NCI-H345 (cell line): ENCODE results near the gene CELF5.
"Not testable (repeated sequence)": the region's sequence is repeated elsewhere in the genome, so short reads cannot be mapped to it uniquely, and the experiment has no call there.

ENCODE experiments used
- DNase-seq: peaks from one replicate; lab custom pipeline; 2025; lab: John Stamatoyannopoulos, UW

CELF5 gene

DNA sequence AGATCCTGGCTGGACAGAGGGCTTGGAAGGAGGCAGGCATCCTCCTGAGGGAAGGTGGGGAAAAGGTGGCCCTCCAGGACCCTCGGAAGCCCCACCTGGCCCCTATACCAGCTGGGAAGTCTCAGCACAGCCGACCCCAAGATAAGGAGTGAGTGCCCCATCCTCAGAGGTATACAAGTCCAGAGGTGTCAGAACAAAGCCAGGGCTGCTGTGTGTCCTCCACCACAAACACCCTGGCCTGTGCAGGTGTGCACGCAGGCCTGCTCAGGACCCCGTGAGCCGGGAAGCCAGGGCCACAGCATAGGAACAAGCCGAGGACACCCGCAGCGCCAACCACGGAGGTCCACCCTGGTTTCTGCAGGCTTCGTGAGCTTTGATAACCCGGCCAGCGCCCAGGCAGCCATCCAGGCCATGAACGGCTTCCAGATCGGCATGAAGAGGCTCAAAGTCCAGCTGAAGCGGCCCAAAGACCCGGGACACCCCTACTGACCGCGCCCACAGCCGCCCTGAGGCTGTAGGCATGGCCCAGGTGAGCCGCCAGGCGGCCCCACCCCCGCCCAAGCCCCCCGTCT, 68.6 kb downstream of the CELF5 start:
- no peak for DNase-seq

DNA sequence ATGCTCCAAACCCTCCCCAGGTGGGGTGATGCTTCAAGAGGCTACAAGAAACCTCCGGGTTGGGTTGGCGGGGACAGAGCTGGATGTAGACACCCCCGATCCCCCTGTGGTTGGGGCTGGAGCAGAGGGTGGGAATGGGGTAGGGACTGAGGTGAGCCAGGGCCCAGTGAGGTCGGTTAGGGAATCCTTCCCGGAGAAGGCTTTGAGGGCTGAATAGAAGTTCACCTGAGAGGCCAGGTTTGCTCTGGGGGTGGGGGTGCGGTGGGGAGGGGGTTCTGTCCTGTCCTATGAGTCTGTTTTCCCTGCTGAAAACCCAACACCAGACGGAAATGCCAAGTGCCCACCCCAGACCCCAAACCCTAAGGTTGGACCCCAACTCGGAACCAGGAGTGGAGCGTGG, 69.1 kb downstream of the CELF5 start:
- DNase-seq: no peak

DNA sequence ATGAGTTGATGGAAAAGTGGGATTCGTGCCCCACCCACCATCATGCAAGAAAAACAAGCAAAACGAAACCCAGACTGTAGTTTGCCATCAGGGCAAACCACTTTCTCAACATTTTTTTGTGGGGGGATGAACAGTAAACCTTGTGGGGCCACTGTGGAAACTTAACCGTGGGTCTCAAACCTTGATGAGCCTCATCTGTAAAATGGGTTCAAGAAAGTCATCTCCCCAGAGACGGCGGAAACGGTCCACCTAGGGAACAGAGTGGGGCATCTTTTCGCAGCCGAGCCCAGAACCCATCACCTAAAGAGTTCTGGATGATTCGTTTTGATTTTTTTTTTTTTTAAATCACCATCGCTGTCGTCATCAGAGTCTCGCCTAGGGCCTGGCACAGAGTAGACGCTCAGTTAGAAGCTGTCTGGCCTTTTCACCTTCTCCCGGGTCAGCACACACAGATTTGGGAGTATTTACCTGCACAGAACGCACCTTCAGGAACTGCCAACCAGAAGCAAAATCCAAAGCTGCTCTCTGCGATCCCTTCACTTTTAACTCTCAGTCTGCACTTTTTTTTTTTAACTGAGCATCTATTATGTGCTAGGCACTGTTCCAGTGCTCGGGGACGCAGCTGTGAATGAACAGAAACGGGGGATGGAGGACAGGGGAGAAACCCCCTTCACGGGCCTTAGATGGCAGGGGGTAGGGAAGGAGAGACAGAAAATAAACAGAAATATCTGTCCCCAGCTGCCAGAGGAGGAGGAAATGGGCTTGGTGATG, 69.8 kb downstream of the CELF5 start:
- no peak for DNase-seq

DNA sequence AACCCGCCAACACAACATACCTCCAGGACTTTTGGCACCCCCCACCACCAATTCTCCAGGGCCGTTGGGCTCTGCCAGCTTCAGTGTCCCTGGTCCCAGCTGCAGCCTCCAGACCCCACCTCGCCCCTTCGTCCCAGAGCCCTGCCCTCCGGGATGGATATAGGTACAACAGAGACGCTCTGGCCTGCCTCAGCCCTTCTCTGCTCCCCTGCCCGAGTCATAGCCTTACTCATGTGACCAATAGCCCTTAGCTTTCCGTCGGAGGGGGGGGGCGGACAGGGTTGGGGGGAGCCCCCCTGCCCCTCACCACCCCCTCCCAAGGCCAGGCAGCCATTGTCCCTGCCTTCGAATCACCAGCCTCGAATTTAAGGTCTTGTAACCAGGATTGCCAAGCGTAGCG, 71.1 kb downstream of the CELF5 start:
- DNase-seq: no peak

DNA sequence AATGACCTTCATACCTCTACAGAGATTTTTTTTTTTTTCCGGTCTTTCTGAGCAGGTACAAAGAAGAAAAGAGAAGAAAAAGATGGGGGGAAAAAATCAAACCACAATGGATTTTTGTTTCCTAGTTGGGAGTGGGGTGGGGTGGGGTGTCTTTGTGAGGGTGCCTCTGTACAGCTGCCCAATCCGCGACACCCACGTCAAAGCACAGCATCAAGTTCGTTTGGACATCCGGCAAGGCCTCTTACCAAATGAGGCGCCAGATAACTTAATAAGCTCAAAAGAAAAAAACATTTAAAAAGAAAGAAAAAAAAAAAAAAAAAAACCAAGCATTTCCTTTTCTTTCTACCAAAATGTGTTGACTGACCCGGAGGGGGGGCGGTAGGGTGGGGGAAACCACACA, 71.6 kb downstream of the CELF5 start:
- DNase-seq: no peak

DNA sequence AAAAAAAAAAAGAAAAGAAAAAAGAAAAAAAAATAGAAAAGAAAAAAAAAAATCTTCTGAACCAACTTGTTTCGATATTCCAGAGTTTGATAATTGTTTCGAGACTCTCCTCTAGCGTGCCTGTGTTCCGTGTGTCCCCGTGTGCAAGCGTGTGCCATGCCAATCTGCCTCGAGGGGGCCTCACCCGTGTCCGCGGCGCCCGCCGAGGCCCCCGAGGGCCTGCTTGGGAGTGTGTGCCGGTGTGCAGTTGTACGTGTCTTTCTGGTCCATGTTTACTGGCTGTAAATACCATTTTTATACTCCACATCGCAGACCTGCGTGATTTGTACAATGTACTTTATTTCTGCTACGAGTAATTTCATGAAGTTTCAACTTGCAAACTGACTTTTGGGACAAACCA, 72.0 kb downstream of the CELF5 start:
- DNase-seq: no peak

DNA sequence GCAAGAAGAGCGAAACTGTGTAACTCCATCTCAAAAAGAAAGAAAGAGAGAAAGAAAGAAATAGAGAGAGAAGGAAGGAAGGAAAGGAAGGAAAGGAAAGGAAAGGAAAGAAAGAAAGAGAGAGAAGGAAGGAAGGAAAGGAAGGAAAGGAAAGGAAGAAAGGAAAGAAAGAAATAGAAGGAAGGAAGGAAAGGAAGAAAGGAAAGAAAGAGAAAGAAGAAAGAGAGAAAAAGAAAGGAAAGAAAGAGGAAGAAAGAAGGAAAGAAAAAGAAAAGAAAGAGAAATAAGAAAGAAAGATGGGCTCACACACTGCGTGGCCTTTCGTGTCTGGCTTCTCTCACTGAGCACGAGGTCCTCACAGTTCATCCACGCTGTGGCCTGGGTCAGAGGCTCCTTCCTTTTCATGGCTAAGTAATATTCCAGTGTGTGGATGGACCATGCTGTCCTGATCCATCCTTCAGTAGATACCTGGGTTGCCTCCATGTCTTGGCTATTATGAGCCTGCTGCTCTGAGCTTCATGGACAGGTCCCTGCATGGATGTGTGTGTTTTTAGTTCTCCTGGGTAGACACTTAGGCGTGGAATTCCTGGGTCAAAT, 74.5 kb downstream of the CELF5 start:
- DNase-seq: no peak

DNA sequence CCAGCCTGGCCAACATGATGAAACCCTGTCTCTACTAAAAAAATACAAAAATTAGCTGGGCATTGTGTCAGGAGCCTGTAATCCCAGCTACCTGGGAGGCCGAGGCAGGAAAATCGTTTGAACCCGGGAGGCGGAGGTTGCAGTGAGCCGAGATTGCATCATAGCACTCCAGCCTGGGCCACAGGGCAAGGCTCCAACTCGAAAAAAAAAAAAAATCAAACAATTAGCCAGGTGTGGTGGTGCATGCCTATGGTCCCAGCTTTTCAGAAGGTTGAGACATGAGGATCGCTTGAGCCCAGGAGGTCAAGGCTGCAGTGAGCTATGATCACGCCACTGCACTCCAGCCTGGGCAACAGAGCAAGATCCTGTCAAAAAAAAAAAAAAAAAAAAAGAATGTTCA, 76.1 kb downstream of the CELF5 start:
- DNase-seq: not testable (repeated sequence)

DNA sequence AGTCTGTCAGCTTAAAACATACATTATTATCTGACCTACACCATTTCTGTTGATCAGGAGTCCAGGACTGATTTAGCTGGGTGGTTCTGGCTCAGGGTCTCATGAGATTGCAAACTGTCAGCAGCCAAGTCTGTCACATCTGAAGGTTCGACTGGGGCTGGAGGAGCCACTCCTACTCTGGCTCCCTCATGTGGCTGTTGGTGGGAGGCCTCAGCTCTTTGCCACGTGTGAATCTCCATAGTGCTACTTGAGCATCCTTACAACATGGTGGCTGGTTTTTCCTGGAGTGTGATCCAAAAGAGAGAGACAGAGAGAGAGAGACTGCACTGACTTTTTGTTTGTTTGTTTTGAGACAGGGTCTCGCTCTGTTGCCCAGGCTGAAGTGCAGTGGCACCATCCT, 78.3 kb downstream of the CELF5 start:
- DNase-seq: no peak

DNA sequence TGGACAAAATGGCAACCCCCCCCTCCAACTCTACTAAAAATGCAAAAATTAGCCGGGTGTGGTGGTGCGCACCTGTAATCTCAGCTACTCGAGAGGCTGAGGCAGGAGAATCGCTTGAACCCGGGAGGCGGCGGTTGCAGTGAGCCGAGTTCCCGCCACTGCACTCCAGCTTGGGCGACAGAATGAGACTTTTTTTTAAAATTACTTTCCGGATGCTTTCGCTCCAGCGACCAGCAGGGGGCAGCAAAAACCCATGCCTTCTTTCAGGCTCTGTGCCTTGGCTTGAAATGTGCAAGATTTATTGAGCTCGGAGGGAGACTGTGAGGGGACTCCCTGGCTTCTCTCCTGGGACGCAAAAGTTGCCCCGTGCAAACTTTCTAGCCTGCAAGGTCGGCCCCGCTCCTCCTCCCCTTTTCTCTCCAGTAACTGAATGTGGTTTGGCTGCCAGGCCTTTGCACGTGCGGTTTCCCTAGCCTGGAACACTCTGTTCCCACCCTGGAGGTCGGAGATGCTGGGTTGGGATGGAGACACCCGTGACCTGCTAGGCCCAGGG, 80.5 kb downstream of the CELF5 start:
- peak; percentile 72 for DNase-seq

DNA sequence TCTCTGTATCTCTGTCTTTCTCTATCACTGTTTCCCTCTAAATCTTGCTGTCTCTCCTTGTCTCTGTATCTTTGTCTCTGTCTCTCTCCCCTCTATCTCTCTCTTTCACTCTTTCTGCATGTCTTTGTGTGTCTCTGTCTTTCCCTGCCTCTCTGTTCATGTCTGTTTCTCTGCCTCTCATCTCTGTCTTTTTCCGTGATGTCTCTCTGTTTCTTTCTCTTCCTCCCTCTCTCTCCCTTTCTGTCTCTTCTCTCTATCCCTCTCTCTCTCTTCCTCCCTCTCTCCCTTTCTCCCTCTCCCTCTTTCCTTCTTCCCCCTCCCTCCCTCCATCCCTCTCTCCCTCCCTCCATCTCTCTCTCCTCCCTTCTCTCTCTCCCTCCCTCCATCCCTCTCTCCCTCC, 85.3 kb downstream of the CELF5 start:
- no peak for DNase-seq

DNA sequence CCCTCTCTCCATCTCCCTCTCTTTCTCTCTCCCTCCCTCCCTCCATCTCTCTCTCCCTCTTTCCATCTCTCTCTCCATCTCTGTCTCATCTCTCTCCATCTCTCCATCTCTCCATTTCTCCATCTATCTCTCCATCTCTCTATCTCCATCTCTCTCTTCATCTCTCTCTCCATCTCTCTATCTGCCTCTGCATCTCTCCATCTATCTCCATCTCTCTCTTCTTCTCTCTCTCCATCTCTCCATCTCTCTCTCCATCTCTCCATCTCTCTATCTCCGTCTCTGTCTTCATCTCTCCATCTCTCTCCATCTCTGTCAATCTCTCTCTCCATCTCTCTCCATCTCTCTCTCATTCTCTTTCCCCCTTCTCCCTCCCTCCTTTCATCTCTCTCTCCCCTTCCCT, 85.8 kb downstream of the CELF5 start:
- DNase-seq: no peak

DNA sequence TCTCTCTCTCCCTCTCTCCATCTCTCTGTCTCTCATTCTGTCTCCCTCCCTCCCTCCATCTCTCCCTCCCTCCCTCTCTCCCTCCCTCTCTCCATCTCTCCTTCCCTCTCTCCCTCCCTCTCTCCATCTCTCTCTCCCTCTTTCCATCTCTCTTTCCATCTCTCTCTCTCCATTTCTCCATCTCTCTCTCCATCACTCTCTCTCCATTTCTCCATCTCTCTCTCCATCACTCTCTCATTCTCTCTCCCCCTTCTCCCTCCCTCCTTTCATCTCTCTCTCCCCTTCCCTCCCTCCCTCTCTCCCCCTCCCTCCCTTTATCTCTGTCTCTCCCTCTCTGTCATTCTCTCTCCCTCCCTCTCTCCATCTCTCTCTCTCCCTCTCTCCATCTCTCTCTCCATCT, 86.2 kb downstream of the CELF5 start:
- no peak for DNase-seq

DNA sequence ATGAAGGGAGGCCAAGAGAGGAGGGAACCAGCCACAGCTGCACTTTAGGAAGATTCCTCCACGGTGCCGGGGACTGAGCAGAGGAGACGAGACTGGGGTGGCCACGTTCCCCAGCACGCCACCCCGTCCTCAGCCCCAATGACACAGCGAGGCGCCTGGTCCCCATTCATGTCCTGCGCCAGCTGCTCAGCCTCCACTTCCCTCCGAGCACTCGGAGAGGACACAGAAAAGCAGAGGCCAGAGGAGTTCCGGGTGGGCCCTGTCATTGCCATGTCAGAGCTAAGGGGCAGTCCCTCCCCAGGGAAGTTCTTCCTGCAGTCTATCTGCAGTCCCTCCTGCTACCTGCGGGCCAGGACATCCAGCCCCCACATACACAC, 88.7 kb downstream of the CELF5 start:
- no peak for DNase-seq

DNA sequence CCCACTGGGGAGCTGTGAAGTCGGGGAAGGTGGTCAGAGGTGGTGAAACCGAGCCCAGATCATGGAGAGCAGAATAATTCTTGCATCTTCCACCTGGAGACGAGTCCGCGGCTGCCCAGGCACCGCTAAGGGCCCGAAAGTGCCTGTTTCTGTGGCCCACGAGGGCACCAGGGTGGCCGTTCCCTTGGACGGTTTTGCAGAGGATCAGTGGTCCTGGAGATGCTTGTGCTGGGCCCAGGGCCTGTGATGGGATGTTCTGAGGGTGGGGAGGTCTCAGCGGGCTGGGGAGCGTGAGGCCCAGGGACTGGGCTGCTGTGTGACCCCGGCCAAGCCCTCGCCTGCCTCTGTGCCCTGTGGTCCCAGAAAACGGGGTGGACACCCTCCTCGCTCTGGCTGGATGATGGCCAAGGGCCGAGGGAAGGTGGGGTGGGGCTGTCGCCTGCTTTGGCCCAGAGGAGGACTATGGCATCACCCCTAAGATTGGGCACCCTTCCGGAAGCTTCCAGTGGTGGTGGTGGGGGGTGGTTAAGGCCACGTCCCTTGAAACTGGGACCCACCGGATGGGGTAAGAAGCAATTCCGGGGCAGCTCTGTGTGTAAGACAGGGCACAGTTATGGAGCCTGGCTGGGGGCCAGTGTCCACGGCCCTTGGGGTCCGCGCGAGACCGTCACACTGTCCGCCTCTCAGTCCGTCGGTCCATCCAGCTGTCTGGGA, 90.7 kb downstream of the CELF5 start:
- DNase-seq: no peak

DNA sequence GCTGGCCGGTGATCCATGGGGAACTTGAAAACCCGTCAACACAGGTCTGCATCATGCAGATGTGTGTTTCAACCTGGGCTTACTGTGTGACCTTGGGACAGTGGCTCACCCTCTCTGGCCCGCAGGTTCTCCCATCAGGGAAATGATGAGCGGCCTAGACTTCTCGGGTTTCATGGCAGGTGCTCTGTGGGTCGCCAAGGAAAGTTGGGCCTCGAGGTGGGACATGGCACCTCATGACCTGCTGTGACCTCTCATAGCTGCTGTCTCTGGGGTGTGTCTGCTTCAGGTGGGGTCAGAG, 91.2 kb downstream of the CELF5 start:
- DNase-seq: no peak

DNA sequence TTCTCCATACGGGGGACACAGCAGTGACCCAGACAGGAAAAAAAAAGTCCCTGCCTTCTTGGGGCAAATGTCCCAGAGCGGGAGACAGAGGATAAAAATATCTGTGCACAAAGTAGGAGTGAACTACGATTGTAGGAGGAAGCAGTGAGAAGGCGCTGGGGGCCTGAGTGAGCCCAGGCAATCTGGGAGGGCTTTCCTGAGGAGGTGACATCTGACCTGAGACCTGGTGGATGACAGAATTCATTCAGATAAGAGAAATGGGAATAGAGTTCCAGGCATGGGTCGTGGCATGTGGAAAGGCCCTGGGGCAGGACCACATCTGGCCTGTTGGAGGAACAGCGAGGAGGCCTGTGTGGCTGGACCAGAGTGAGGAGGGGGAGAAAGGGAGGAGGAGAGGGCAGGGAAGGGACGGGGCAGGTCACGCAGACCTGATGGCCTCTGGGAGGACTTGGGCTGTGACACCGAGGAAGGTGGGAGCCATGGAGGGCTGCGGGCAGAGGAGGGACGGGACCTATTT, 91.7 kb downstream of the CELF5 start:
- no peak for DNase-seq

DNA sequence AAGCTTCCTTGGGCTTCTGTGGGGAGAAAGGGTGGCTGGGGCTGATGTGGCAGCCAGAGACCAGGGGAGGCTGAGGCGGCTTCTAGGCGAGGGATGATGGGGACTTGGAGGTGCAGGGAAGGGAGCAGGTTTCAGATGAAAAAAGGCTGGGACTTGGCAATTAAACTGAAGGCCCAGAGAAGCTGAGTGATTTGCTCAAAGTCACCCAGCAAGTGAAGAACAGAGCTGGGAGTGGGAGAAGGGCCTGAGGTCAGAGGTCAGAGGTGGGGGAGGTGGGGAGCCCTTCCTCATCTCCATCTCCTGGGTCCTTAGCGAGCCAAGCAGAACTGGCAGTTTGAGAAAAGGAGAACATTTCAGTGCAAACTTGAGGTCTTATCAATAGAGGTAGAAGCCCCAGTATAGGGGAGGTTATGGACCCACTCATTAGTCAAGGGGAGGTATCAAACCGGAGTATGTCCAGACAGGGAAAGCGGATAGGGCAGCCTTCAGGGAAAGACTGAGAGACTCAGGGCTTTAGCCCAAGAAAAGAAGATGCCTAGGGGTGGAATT, 92.3 kb downstream of the CELF5 start:
- DNase-seq: no peak

DNA sequence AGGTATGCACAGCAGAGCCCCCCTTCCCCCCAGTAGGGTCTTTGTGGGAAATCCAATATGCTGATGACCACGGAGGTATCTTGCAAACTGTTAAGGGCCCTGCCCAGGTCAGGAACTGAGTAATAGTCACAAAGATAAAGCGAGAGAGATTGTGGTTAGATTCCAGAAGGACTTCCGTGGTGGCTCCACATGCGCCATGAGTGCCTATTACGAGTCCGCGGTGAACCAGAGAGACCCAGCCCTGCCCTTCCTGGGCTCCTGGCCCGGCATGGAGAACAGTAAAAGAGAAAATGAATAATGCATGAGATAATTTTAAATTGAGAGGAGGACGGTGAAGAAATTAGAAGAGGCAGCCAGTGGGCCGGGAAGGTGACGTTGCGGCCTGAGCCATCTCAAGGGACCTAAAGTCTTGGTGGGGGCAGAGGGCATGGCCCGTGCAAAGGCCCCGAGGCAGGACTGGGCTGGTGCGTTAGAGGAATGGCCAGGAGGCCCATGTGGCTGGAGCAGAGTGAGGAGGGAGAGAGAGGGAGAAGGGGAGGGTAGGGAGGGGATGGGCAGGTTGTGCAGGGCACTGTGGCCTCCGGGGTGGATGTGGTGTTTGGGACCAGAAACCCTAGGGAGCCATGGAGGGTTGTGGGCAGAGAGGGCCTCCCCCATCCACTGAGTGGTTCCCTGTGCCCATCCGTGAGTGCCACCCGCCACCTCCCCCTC, 95.3 kb downstream of the CELF5 start:
- no peak for DNase-seq

DNA sequence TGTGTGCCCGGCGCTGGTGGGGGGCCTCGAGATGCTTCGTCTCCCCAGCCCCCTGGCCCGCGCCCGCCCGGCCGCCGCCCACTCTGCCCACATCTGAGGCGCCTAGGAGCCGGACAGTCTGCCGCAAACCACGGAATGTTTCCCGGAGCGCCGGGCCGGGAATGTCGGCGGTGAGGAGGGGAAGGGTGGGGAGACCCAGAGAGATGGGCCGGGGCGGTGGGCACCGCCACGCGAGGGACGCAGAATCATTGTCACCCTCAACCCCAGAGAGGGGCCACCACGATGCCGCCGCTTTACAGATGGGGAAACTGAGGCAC, 95.9 kb downstream of the CELF5 start:
- DNase-seq: no peak

DNA sequence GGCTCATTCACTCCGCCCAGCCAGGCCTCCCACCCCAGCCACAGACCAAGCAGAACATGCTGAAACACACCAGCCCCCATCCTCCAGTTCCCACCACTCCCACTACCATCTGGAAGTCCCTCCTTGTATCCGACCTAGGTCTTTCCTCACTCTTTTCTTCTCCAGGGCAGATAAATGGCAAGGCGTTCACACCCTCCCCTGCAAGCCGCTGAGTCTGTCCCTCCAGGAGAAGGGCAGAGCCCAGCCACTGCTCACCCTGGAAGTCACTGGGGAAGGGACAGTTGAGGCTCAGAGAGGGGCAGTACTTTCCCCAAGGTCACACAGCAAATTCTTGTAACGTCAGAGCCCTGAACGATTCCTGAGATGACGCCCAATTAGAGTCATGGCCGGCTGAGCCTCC, 96.4 kb downstream of the CELF5 start:
- DNase-seq: no peak

DNA sequence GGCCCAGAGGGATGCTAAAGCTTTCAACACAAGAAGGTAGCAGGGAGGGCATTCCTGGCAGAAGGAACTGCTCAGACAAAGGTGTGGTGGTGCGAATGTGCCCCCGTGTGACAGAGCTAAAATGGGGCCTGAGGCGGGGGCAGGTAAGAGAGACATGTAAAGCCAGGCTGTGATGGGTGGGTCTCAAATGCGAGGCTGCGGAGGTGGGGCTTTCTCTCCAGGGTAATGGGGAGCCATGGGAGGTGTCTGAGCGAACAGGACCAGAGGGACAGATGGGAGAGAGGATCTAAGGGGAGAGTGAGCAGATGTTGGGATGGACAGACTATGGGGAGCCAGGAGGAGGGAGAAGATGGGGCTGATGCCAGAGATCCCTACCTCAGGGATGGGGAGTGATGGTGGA, 97.2 kb downstream of the CELF5 start:
- DNase-seq: no peak
